Bronchial epithelial cell (primary cell): ENCODE data around the gene GRM8. TPM values are rescaled to one million over a fixed set of nuclear protein-coding genes. Genes with fewer than 3 reads are reported as not detected.
A peak's percentile ranks its signal among the peaks of the same experiment; 100 is the strongest.

Experiments
- DNase-seq: peaks from one replicate; pipeline ENCODE4 v3.0.0-alpha.2; 2010; ENCODE audit warnings: low read depth
- FAIRE-seq: peaks from 2 replicates; lab custom pipeline; 2011; peaks lifted over from hg19 to GRCh38; lab: Jason Lieb, UNC
- H3K27me3 ChIP-seq: 2 replicates; pipeline ENCODE4 v1.5.1; 2011; ENCODE audit warnings: low read length; ENCODE audit not compliant: control insufficient read depth, insufficient read depth
- H3K36me3 ChIP-seq: 2 replicates; pipeline ENCODE4 v1.5.1; 2011; ENCODE audit warnings: low read length; ENCODE audit not compliant: control insufficient read depth, insufficient read depth
- H3K4me3 ChIP-seq: 2 replicates; pipeline ENCODE4 v1.5.1; 2011; ENCODE audit warnings: mild to moderate bottlenecking, low read depth, low read length, control low read depth
- total RNA-seq: library from RNA; depleted of rRNA; stranded (reverse); fragments of >200 nt; gene quantifications from 2 replicates; pipeline ENCODE4 v1.2.1, GENCODE V29; 2014
- TF ChIP-seq, protein P1 (sequence below): IDR thresholded peaks from 2 replicates; pipeline ENCODE4 v1.5.1; 2011; ENCODE audit warnings: mild to moderate bottlenecking, moderate library complexity, low read length, control low read depth, inconsistent platforms; ENCODE audit not compliant: insufficient read depth, severe bottlenecking

The GRM8 gene
- total RNA-seq, 1 donor from 2014 or later, result not detected

DNA sequence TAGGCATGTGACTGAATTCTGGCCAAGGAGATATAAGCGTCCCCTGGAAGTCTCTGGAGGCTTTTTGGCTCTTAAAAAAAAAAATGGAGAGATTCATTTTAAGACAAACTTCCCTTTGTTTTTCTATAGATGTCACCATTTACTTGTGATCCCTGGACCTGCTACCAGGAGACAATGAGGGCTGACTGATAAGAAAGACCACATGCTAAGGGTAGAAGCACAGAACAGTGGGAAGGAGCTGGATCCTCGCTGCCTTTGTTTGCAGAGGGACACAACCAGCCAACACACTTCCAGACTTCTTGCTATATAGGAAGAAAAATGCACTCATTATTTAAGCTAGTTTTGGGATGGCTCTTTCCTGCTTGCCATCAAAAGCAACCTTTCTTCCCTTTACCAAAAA lies 172.2 kb downstream of the GRM8 start:
- DNase-seq (no peak), FAIRE-seq (no peak)
- no peaks in the 10 kb centered on the region for H3K36me3 ChIP-seq
- no peak overlapping the region for H3K4me3 ChIP-seq
- TF ChIP-seq, protein P1, sequence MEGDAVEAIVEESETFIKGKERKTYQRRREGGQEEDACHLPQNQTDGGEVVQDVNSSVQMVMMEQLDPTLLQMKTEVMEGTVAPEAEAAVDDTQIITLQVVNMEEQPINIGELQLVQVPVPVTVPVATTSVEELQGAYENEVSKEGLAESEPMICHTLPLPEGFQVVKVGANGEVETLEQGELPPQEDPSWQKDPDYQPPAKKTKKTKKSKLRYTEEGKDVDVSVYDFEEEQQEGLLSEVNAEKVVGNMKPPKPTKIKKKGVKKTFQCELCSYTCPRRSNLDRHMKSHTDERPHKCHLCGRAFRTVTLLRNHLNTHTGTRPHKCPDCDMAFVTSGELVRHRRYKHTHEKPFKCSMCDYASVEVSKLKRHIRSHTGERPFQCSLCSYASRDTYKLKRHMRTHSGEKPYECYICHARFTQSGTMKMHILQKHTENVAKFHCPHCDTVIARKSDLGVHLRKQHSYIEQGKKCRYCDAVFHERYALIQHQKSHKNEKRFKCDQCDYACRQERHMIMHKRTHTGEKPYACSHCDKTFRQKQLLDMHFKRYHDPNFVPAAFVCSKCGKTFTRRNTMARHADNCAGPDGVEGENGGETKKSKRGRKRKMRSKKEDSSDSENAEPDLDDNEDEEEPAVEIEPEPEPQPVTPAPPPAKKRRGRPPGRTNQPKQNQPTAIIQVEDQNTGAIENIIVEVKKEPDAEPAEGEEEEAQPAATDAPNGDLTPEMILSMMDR, result no peak
- no peaks in the 10 kb centered on the region for H3K27me3 ChIP-seq

DNA sequence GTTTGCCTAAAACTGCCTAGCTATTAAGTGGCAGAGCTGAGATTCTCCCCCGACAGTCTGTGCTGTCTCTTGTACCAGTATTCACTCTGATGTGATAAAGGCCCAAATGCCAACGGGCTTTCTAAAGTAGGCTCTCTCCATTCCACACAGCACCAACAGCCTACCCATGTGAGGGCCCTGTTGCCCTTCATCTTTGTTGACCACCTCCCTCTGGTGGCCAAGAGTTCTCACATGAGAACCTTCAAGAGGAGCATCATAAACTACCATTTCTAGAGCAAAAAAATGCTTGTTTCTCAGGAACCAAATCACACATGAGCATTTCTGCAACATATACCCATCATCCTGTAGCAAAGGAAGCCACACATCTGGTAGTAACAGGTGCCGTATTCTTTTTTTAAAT lies 185.8 kb downstream of the GRM8 start:
- DNase-seq, result no peak
- TF ChIP-seq, protein P1, result no peak
- H3K27me3 ChIP-seq, result no peaks in the 10 kb centered on the region
- no peak for FAIRE-seq
- no peaks in the 10 kb centered on the region for H3K36me3 ChIP-seq
- no peak overlapping the region for H3K4me3 ChIP-seq

- H3K27me3 ChIP-seq, result no peaks in the 10 kb centered on the region
- no peak overlapping the region for H3K4me3 ChIP-seq
- DNase-seq, result no peak
- no peak for FAIRE-seq
- TF ChIP-seq, protein P1, result no peak
- H3K36me3 ChIP-seq, result no peaks in the 10 kb centered on the region
Observed at GRCh38 chr7:127059475-127059874, 193.3 kb downstream of the GRM8 start.

- Histone ChIP-seq H3K27me3 (no peaks in the 10 kb centered on the region), H3K4me3 (no peak overlapping the region), H3K36me3 (no peaks in the 10 kb centered on the region)
- DNase-seq, result no peak
- TF ChIP-seq, protein P1, result no peak
- no peak for FAIRE-seq
Observed at GRCh38 chr7:127057918-127058317, 194.8 kb downstream of the GRM8 start.

DNA sequence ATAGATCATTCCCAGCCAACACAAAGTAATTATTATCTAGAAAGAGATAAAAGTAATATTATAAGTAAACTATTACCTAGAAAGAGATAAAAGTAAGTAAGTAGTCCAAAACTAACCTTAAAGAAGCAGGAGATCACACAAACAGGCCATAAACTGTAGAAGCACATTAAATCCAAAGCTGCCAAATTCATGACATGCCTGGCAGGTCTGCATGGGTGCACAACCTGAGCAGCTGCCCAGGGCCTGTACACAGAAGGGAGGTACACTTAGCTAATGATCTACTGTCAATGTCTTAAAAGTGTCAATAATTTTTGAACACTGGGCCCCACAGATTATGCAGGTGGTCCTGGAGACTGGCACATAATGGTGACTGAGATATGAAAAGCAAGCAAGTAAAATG lies 196.5 kb downstream of the GRM8 start:
- FAIRE-seq, result no peak
- no peak for DNase-seq
- Histone ChIP-seq H3K27me3 (no peaks in the 10 kb centered on the region), H3K36me3 (no peaks in the 10 kb centered on the region), H3K4me3 (no peak overlapping the region)
- TF ChIP-seq, protein P1, result no peak

DNA sequence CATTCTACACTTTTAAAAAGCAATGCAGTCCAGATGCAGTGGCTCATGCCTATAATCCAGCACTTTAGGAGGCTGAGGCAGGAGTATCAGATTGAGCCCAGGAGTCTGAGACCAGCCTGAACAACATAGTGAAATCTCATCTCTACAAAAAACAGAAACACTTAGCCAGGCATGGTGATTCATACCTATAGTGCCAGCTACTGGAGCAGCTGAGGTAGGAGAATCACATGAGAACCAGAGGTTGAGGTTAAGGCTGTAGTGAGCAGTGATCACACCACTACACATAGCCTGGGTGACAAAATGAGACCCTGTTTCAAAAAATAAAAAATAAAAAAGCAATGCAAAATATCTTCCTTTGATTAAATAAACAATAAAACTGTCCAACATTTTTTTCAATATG lies 205.2 kb downstream of the GRM8 start:
- TF ChIP-seq, protein P1, result no peak
- FAIRE-seq, result no peak

More for the DNA sequence above, 205.2 kb downstream of the GRM8 start:
- H3K36me3 ChIP-seq, result no peaks in the 10 kb centered on the region
- no peaks in the 10 kb centered on the region for H3K27me3 ChIP-seq
- peak; percentile 3 for DNase-seq
- no peak overlapping the region for H3K4me3 ChIP-seq
